SK-N-SH treated with all-trans-retinoic acid at 6 μM for 48 hours (cell line): ENCODE measurements around the gene THADA.

Experiments used
- BACH2 ChIP-seq: fragments of 250-450 bp; sonication (Bioruptor Pico); IDR thresholded peaks from 2 replicates; pipeline ENCODE4 v1.9.0; 2021; ENCODE audit warnings: mild to moderate bottlenecking, borderline replicate concordance
- CREB5 ChIP-seq: fragments of 250-450 bp; sonication (Bioruptor Pico); IDR thresholded peaks from 2 replicates; pipeline ENCODE4 v1.5.1; 2020; ENCODE audit warnings: low read depth, mild to moderate bottlenecking, moderate library complexity
- ISL1 ChIP-seq: fragments of 250-450 bp; sonication (Bioruptor Pico); IDR thresholded peaks from 2 replicates; pipeline ENCODE4 v2.1.2; 2022; ENCODE audit warnings: mild to moderate bottlenecking, moderate library complexity
- PATZ1 ChIP-seq: fragments of 250-450 bp; sonication (Bioruptor Pico); IDR thresholded peaks from 2 replicates; pipeline ENCODE4 v1.8.0; 2020; ENCODE audit warnings: mild to moderate bottlenecking, moderate library complexity, borderline replicate concordance
- POU6F1 ChIP-seq: fragments of 250-450 bp; sonication (Bioruptor Pico); IDR thresholded peaks from 2 replicates; pipeline ENCODE4 v1.8.0; 2021; ENCODE audit warnings: low read depth, mild to moderate bottlenecking, moderate library complexity, borderline replicate concordance
- RARB ChIP-seq: fragments of 250-450 bp; sonication (Bioruptor Pico); IDR thresholded peaks from 2 replicates; pipeline ENCODE4 v1.8.0; 2021; ENCODE audit warnings: mild to moderate bottlenecking, moderate library complexity
- TCF4 ChIP-seq: fragments of 250-450 bp; sonication (Bioruptor Pico); IDR thresholded peaks from 2 replicates; pipeline ENCODE4 v1.8.0; 2021; ENCODE audit warnings: mild to moderate bottlenecking, moderate library complexity, borderline replicate concordance
- TOX ChIP-seq: fragments of 250-450 bp; sonication (Bioruptor Pico); IDR thresholded peaks from 2 replicates; pipeline ENCODE4 v1.8.0; 2021; ENCODE audit warnings: mild to moderate bottlenecking, moderate library complexity, borderline replicate concordance
- ZC3H10 ChIP-seq: fragments of 250-450 bp; sonication (Bioruptor Pico); IDR thresholded peaks from 2 replicates; pipeline ENCODE4 v1.5.1; 2021; ENCODE audit warnings: mild to moderate bottlenecking, moderate library complexity
- ZFP30 ChIP-seq: fragments of 450-650 bp; formaldehyde crosslinking; IDR thresholded peaks from 2 replicates; pipeline ENCODE4 v1.5.0; 2022; ENCODE audit warnings: mild to moderate bottlenecking, moderate library complexity
- ZNF70 ChIP-seq: fragments of 450-650 bp; formaldehyde crosslinking; IDR thresholded peaks from 2 replicates; pipeline ENCODE4 v1.5.0; 2020; ENCODE audit warnings: mild to moderate bottlenecking, moderate library complexity
- ZNF8 ChIP-seq: fragments of 450-650 bp; formaldehyde crosslinking; IDR thresholded peaks from 2 replicates; pipeline ENCODE4 v1.5.0; 2020; ENCODE audit warnings: mild to moderate bottlenecking, moderate library complexity

GRCh38 chr2:43430489-43430888, 165.3 kb downstream of the THADA start:
- TF ChIP-seq PATZ1 (CRISPR knock-in tag) (no peak), TOX (CRISPR knock-in tag) (no peak), POU6F1 (CRISPR knock-in tag) (no peak), ZC3H10 (CRISPR knock-in tag) (no peak), BACH2 (CRISPR knock-in tag) (no peak), CREB5 (CRISPR knock-in tag) (no peak), ISL1 (CRISPR knock-in tag) (peak; percentile 32; the same call in 1 of the 2 replicates), RARB (no peak), TCF4 (no peak), ZFP30 (CRISPR knock-in tag) (no peak), ZNF8 (CRISPR knock-in tag) (no peak), ZNF70 (CRISPR knock-in tag) (no peak)
